Astrocyte of the spinal cord (primary cell): ENCODE data around the gene RAPGEF3.

ENCODE experiments used
- DNase-seq: peaks from one replicate; pipeline ENCODE4 v3.0.0; 2011; ENCODE audit warnings: low read depth, low spot score
- H3K4me3 ChIP-seq: 2 replicates; pipeline ENCODE4 v1.5.1; 2011; ENCODE audit warnings: low read depth, mild to moderate bottlenecking, low read length, moderate library complexity
- CTCF ChIP-seq: IDR thresholded peaks from 2 replicates; pipeline ENCODE4 v1.5.1; 2012; ENCODE audit warnings: low read depth, mild to moderate bottlenecking, low read length, inconsistent platforms
- in situ Hi-C: cut with HindIII; loops from 2 replicates; pipeline ENCODE4 v1.10.0; 2017; ENCODE audit warnings: low sequenced_read_pairs

The RAPGEF3 gene

GRCh38 chr12:47732504-47732903 is 26.2 kb downstream of the RAPGEF3 start:
- H3K4me3 ChIP-seq = no peak overlapping the region
- no peak for TF ChIP-seq CTCF
- DNase-seq = no peak
- in situ Hi-C loops = no loop called here

GRCh38 chr12:47731723-47732122 is 27.0 kb downstream of the RAPGEF3 start:
- TF ChIP-seq CTCF = no peak
- no peak for DNase-seq
- in situ Hi-C loops = no loop called here
- H3K4me3 ChIP-seq = no peak overlapping the region

GRCh38 chr12:47730341-47730744 is 28.3 kb downstream of the RAPGEF3 start:
- no peak for TF ChIP-seq CTCF
- in situ Hi-C loops = no loop called here
- DNase-seq = no peak
- no peak overlapping the region for H3K4me3 ChIP-seq

- in situ Hi-C loops = no loop called here
- no peak overlapping the region for H3K4me3 ChIP-seq
- DNase-seq = peak; percentile 15
- TF ChIP-seq CTCF = no peak
Measured at GRCh38 chr12:47729233-47729632, 29.4 kb downstream of the RAPGEF3 start.

GRCh38 chr12:47725893-47726292 is 32.8 kb downstream of the RAPGEF3 start:
- no peak for TF ChIP-seq CTCF
- no peak overlapping the region for H3K4me3 ChIP-seq
- peak; percentile 66 for DNase-seq
- in situ Hi-C loops = no loop called here

GRCh38 chr12:47725091-47725772 is 33.4 kb downstream of the RAPGEF3 start, which contains the start of gene ENDOU:
TSS of gene ENDOU (minus strand) at chr12:47725490. CDS start at chr12:47725413, 77 bp downstream.
- in situ Hi-C loops = no loop called here
- no peak for TF ChIP-seq CTCF
- DNase-seq = no peak
- no peak within 1 kb of the TSS for H3K4me3 ChIP-seq
